H9 (cell line): ENCODE data around the gene NAIF1. TPM values are rescaled to one million over a fixed set of nuclear protein-coding genes. Genes with fewer than 3 reads are reported as not detected.

Source experiments
- DNase-seq: peaks from one replicate; pipeline ENCODE4 v3.0.0-alpha.2; 2017
- H2AFZ ChIP-seq: one replicate; pipeline ENCODE4 v1.6.1; 2013; ENCODE audit warnings: mild to moderate bottlenecking, low read length, control low read depth, moderate library complexity
- H2AK5ac ChIP-seq: 2 replicates; pipeline ENCODE4 v1.6.1; 2013; ENCODE audit warnings: low read length, control low read depth, mixed read lengths; ENCODE audit not compliant: insufficient read length
- H2BK120ac ChIP-seq: one replicate; pipeline ENCODE4 v1.6.1; 2013; ENCODE audit warnings: low read depth, mild to moderate bottlenecking, low read length, control low read depth, inconsistent platforms; ENCODE audit not compliant: poor library complexity, severe bottlenecking
- H2BK12ac ChIP-seq: 2 replicates; pipeline ENCODE4 v1.6.1; 2013; ENCODE audit warnings: low read length, control low read depth, mixed read lengths, low read depth; ENCODE audit not compliant: insufficient read length
- H2BK15ac ChIP-seq: 2 replicates; pipeline ENCODE4 v1.6.1; 2013; ENCODE audit warnings: low read depth, low read length, control low read depth
- H2BK20ac ChIP-seq: one replicate; pipeline ENCODE4 v1.6.1; 2013; ENCODE audit warnings: low read depth, mild to moderate bottlenecking, low read length, control low read depth, inconsistent platforms; ENCODE audit not compliant: poor library complexity, severe bottlenecking
- H2BK5ac ChIP-seq: 2 replicates; pipeline ENCODE4 v1.6.1; 2013; ENCODE audit warnings: low read length, control low read depth, mixed read lengths; ENCODE audit not compliant: insufficient read length
- H3K14ac ChIP-seq: 2 replicates; pipeline ENCODE4 v1.6.1; 2013; ENCODE audit warnings: low read length, control low read depth; ENCODE audit not compliant: insufficient read depth
- H3K18ac ChIP-seq: 2 replicates; pipeline ENCODE4 v1.6.1; 2013; ENCODE audit warnings: low read depth, mild to moderate bottlenecking, mixed read lengths, low read length, control low read depth; ENCODE audit not compliant: insufficient read length
- H3K23ac ChIP-seq: 2 replicates; pipeline ENCODE4 v1.6.1; 2013; ENCODE audit warnings: low read length, control low read depth, mixed read lengths, low read depth; ENCODE audit not compliant: insufficient read length
- H3K23me2 ChIP-seq: 2 replicates; pipeline ENCODE4 v1.6.1; 2013; ENCODE audit warnings: low read depth, mild to moderate bottlenecking, mixed read lengths, low read length, control low read depth; ENCODE audit not compliant: insufficient read length, poor library complexity, severe bottlenecking
- H3K27ac ChIP-seq: 2 replicates; pipeline ENCODE4 v1.5.1; 2013; ENCODE audit warnings: low read length, control low read depth, mixed read lengths, low read depth; ENCODE audit not compliant: insufficient read length
- H3K27me3 ChIP-seq: 2 replicates; pipeline ENCODE4 v1.6.1; 2013; ENCODE audit warnings: low read length, control low read depth, inconsistent platforms; ENCODE audit not compliant: insufficient read depth
- H3K4ac ChIP-seq: 2 replicates; pipeline ENCODE4 v1.6.1; 2013; ENCODE audit warnings: low read depth, mild to moderate bottlenecking, control low read depth, inconsistent platforms, low read length, moderate library complexity
- H3K4me1 ChIP-seq: 2 replicates; pipeline ENCODE4 v1.6.1; 2013; ENCODE audit warnings: low read length, control low read depth, inconsistent platforms; ENCODE audit not compliant: insufficient read depth
- H3K4me2 ChIP-seq: 2 replicates; pipeline ENCODE4 v1.6.1; 2013; ENCODE audit warnings: low read length, control low read depth, mixed read lengths; ENCODE audit not compliant: insufficient read length, insufficient read depth
- H3K56ac ChIP-seq: 2 replicates; pipeline ENCODE4 v1.6.1; 2013; ENCODE audit warnings: low read depth, mild to moderate bottlenecking, mixed read lengths, low read length, control low read depth; ENCODE audit not compliant: insufficient read length
- H3K79me1 ChIP-seq: 2 replicates; pipeline ENCODE4 v1.6.1; 2013; ENCODE audit warnings: low read depth, mild to moderate bottlenecking, moderate library complexity, low read length, control low read depth, inconsistent platforms; ENCODE audit not compliant: insufficient read depth, poor library complexity, severe bottlenecking
- H3K79me2 ChIP-seq: 2 replicates; pipeline ENCODE4 v1.6.1; 2013; ENCODE audit warnings: low read length, control low read depth, inconsistent platforms; ENCODE audit not compliant: insufficient read depth
- H3K9ac ChIP-seq: 2 replicates; pipeline ENCODE4 v1.6.1; 2013; ENCODE audit warnings: low read length, control low read depth, mixed read lengths; ENCODE audit not compliant: insufficient read length; ENCODE audit errors: extremely low read depth
- H3K9me3 ChIP-seq: one replicate; pipeline ENCODE4 v1.6.1; 2013; ENCODE audit warnings: low read depth, low read length, inconsistent platforms; ENCODE audit not compliant: control insufficient read depth
- H3T11ph ChIP-seq: one replicate; pipeline ENCODE4 v1.6.1; 2013; ENCODE audit warnings: mild to moderate bottlenecking, low read length, control low read depth, inconsistent platforms
- H4K20me1 ChIP-seq: one replicate; pipeline ENCODE4 v1.6.1; 2013; ENCODE audit not compliant: control insufficient read depth, insufficient read length, insufficient read depth
- H4K5ac ChIP-seq: 2 replicates; pipeline ENCODE4 v1.6.1; 2013; ENCODE audit warnings: low read depth, mild to moderate bottlenecking, mixed read lengths, low read length, control low read depth; ENCODE audit not compliant: insufficient read length
- H4K8ac ChIP-seq: replicated peaks from 2 replicates; pipeline ENCODE4 v1.6.1; 2013; ENCODE audit warnings: low read length, control low read depth, mixed read lengths, low read depth; ENCODE audit not compliant: insufficient read length
- H4K91ac ChIP-seq: 2 replicates; pipeline ENCODE4 v1.6.1; 2013; ENCODE audit warnings: low read depth, mild to moderate bottlenecking, moderate library complexity, mixed read lengths, low read length, control low read depth; ENCODE audit not compliant: insufficient read length
- H3K27ac Mint-ChIP-seq, 3 experiments: 2 replicates in 2 of 3; 3 replicates in 1 of 3; pipeline ENCODE4 v1.8.0; 2020 to 2021; ENCODE audit warnings: mixed read lengths in 3 of 3, mild to moderate bottlenecking in 1 of 3, moderate library complexity in 1 of 3
- H3K27me3 Mint-ChIP-seq: 2 replicates; pipeline ENCODE4 v1.8.0; 2021; ENCODE audit warnings: low read depth, mild to moderate bottlenecking, moderate library complexity, mixed read lengths
- H3K36me3 Mint-ChIP-seq, 3 experiments: 2 replicates in 2 of 3; 3 replicates in 1 of 3; pipeline ENCODE4 v1.8.0; 2020 to 2021; ENCODE audit warnings: low read depth in 3 of 3, mixed read lengths in 3 of 3; ENCODE audit not compliant: insufficient read depth in 1 of 3
- H3K4me1 Mint-ChIP-seq, 2 experiments: 2 replicates each; pipeline ENCODE4 v1.8.0; 2020; ENCODE audit warnings: mixed read lengths in 2 of 2
- H3K4me3 Mint-ChIP-seq, 2 experiments: 2 replicates in 1 of 2; 3 replicates in 1 of 2; pipeline ENCODE4 v1.8.0; 2020 to 2021; ENCODE audit warnings: mild to moderate bottlenecking in 2 of 2, mixed read lengths in 2 of 2, moderate library complexity in 1 of 2
- H3K9me3 Mint-ChIP-seq, 2 experiments: 2 replicates in 1 of 2; 3 replicates in 1 of 2; pipeline ENCODE4 v1.8.0; 2020; ENCODE audit warnings: mild to moderate bottlenecking in 2 of 2, mixed read lengths in 2 of 2, moderate library complexity in 1 of 2
- WGBS: extraction: QIAGEN DNeasy Blood & Tissue Kit; methylation state at CpG from one replicate; pipeline ENCODE4 v1.1.7; 2013; ENCODE audit warnings: missing lambda C conversion rate, low lambda C conversion rate, mixed read lengths; ENCODE audit not compliant: insufficient read length; ENCODE audit errors: extremely low coverage; 5-methylcytosine and 5-hydroxymethylcytosine counted together
- total RNA-seq: library from RNA; stranded (reverse); gene quantifications from 2 replicates; pipeline ENCODE4 v1.2.1, GENCODE V29; 2021
- TF ChIP-seq, protein P1 (sequence below): fragments of 200-600 bp; sonication (generic); conservative IDR thresholded peaks from 3 replicates; pipeline ENCODE4 v1.8.0; 2021; ENCODE audit warnings: antibody characterized with exemption, mild to moderate bottlenecking

Gene NAIF1
- total RNA-seq, 1 experiment from 2014 or later: 6.3 TPM

DNA sequence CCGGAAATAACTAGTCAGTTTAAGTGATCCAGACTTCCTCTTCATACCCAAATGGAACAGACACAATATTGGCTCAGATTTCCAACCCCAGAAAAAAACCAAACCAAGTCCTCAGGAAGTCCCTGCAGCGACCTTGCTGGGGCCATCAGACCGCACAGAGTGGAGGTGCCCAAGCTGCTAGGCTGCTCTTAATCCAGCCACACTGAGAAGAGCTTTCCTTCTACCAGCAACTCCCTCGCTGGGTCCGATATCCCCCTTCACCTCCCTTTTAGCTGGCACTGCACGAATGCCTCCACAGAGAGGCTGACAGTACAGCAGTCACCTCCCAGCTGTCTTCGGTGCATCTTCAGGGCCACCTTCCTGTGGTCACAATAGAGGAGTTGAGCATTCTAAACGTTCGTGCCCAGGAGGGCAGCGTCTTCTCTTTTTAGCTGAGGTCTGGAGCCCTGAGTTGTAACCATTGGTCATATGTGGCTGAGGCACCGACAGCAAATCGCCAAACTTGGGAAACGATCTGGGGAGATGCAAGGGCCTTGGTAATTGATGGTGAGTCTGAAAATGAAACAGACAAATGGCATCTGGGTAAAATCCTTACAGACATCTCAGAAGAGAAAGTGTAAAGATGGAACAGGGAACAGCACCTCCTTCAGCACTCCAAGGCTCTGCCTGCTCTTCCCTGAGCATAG, 5.7 kb downstream of the NAIF1 start:
- Histone ChIP-seq H3K18ac (no peak overlapping the region), H3K27ac (no peak overlapping the region), H4K8ac (no peak overlapping the region), H4K20me1 (no peaks in the 10 kb centered on the region), H3K4ac (no peak overlapping the region), H3K14ac (no peak overlapping the region; the same call in 1 of the 2 replicates), H4K91ac (no peak overlapping the region), H3K79me2 (no peaks in the 10 kb centered on the region), H2AK5ac (no peak overlapping the region), H3K56ac (no peak overlapping the region), H3K27me3 (no peaks in the 10 kb centered on the region), H2BK120ac (no peak overlapping the region), H3K4me2 (no peak overlapping the region), H3K9me3 (no peaks in the 10 kb centered on the region), H4K5ac (no peak overlapping the region), H2AFZ (no peak overlapping the region), H3K9ac (no peak overlapping the region), H3K23ac (no peak overlapping the region), H3K23me2 (no peaks in the 10 kb centered on the region), H2BK20ac (no peak overlapping the region), H3T11ph (no peak overlapping the region), H2BK15ac (no peak overlapping the region), H2BK5ac (no peak overlapping the region), H3K4me1 (no peaks in the 10 kb centered on the region), H2BK12ac (no peak overlapping the region), H3K79me1 (no peaks in the 10 kb centered on the region)
- H3K36me3 Mint-ChIP-seq: peaks cover 5 to 17% (median 9%) of the 10 kb centered on the region in 3 experiments
- TF ChIP-seq, protein P1, sequence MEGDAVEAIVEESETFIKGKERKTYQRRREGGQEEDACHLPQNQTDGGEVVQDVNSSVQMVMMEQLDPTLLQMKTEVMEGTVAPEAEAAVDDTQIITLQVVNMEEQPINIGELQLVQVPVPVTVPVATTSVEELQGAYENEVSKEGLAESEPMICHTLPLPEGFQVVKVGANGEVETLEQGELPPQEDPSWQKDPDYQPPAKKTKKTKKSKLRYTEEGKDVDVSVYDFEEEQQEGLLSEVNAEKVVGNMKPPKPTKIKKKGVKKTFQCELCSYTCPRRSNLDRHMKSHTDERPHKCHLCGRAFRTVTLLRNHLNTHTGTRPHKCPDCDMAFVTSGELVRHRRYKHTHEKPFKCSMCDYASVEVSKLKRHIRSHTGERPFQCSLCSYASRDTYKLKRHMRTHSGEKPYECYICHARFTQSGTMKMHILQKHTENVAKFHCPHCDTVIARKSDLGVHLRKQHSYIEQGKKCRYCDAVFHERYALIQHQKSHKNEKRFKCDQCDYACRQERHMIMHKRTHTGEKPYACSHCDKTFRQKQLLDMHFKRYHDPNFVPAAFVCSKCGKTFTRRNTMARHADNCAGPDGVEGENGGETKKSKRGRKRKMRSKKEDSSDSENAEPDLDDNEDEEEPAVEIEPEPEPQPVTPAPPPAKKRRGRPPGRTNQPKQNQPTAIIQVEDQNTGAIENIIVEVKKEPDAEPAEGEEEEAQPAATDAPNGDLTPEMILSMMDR: no peak
- no CpG with 5 or more reads among the region's 13 CpGs for WGBS
- no peak overlapping the region for H3K4me3 Mint-ChIP-seq
- H3K4me1 Mint-ChIP-seq: peaks cover 24 to 27% of the 10 kb centered on the region in 2 experiments
- DNase-seq: no peak
- H3K27me3 Mint-ChIP-seq: no peaks in the 10 kb centered on the region
- no peaks in the 10 kb centered on the region; a peak in 1 of 5 replicates for H3K9me3 Mint-ChIP-seq
- H3K27ac Mint-ChIP-seq: peak overlapping the region in 1 of 3 experiments; percentile 6; a peak in 1 of 7 replicates
